ENCODE measurements around the gene MAEL. TPM values are rescaled to one million over a fixed set of nuclear protein-coding genes. Genes with fewer than 3 reads are reported as not detected.

The MAEL gene
- total RNA-seq, 1 donor from 2014 or later: 0.11 TPM

GRCh38 chr1:167068761-167069160, 79.7 kb downstream of the MAEL start:
- H3K36me3 Mint-ChIP-seq (ENCODE audit: low read depth, unreplicated experiment): no peaks in the 10 kb centered on the region
- H3K4me3 Mint-ChIP-seq (ENCODE audit: unreplicated experiment): no peak overlapping the region

GRCh38 chr1:167071286-167071685, 82.2 kb downstream of the MAEL start:
- FAIRE-seq (no peak), DNase-seq (ENCODE audit: low read depth) (no peak)
- H3K79me2 ChIP-seq (ENCODE audit: insufficient read depth, low read length): no peaks in the 10 kb centered on the region
- H3K27ac Mint-ChIP-seq (ENCODE audit: unreplicated experiment): no peak overlapping the region
- H3K27me3 Mint-ChIP-seq (ENCODE audit: low read depth, unreplicated experiment): peaks cover 13% of the 10 kb centered on the region
- H3K27ac ChIP-seq (ENCODE audit: low read depth, low read length): no peak overlapping the region
- peaks cover 3% of the 10 kb centered on the region for H3K4me1 Mint-ChIP-seq (ENCODE audit: low read depth, unreplicated experiment)
- no peaks in the 10 kb centered on the region for H4K20me1 ChIP-seq (ENCODE audit: insufficient read depth, low read length)
- H3K4me1 ChIP-seq (ENCODE audit: insufficient read depth, low read length): no peaks in the 10 kb centered on the region
- peaks cover 6% of the 10 kb centered on the region for H3K27me3 ChIP-seq (ENCODE audit: insufficient read depth, low read length)
- no peak overlapping the region for H3K4me2 ChIP-seq (ENCODE audit: low read length)
- no peak overlapping the region for H3K4me3 Mint-ChIP-seq (ENCODE audit: unreplicated experiment)
- H3K9me3 ChIP-seq (ENCODE audit: insufficient read depth, low read depth, low read length): no peaks in the 10 kb centered on the region
- H3K36me3 ChIP-seq (ENCODE audit: insufficient read depth, low read length): no peaks in the 10 kb centered on the region
- H3K9me3 Mint-ChIP-seq (ENCODE audit: unreplicated experiment): peaks cover 2% of the 10 kb centered on the region
- no peak overlapping the region for H3K4me3 ChIP-seq (ENCODE audit: insufficient read depth, low read depth, low read length)
- TF ChIP-seq CTCF (IDR thresholded peaks at IDR 0.05; ENCODE audit: insufficient read depth, low read depth, low read length) (no peak), EZH2 (IDR thresholded peaks at IDR 0.05; ENCODE audit: insufficient read depth, low read length) (no peak)
- no peaks in the 10 kb centered on the region for H3K36me3 Mint-ChIP-seq (ENCODE audit: low read depth, unreplicated experiment)
- no peak overlapping the region for H2AFZ ChIP-seq (ENCODE audit: low read depth, low read length)
- H3K9ac ChIP-seq (ENCODE audit: low read length): no peak overlapping the region

More at GRCh38 chr1:167068761-167069160, 79.7 kb downstream of the MAEL start:
- peaks cover 21% of the 10 kb centered on the region for H3K27me3 Mint-ChIP-seq (ENCODE audit: low read depth, unreplicated experiment)
- H3K36me3 ChIP-seq (ENCODE audit: insufficient read depth, low read length): no peaks in the 10 kb centered on the region
- no peak overlapping the region for H3K4me2 ChIP-seq (ENCODE audit: low read length)
- DNase-seq (ENCODE audit: low read depth) (no peak), FAIRE-seq (no peak)
- no peak overlapping the region for H3K9ac ChIP-seq (ENCODE audit: low read length)
- no peaks in the 10 kb centered on the region for H3K9me3 Mint-ChIP-seq (ENCODE audit: unreplicated experiment)
- no peak overlapping the region for H3K4me3 ChIP-seq (ENCODE audit: insufficient read depth, low read depth, low read length)
- H3K27me3 ChIP-seq (ENCODE audit: insufficient read depth, low read length): peaks cover 10% of the 10 kb centered on the region
- no peaks in the 10 kb centered on the region for H3K4me1 Mint-ChIP-seq (ENCODE audit: low read depth, unreplicated experiment)
- no peaks in the 10 kb centered on the region for H4K20me1 ChIP-seq (ENCODE audit: insufficient read depth, low read length)
- H2AFZ ChIP-seq (ENCODE audit: low read depth, low read length): no peak overlapping the region
- TF ChIP-seq CTCF (IDR thresholded peaks at IDR 0.05; ENCODE audit: insufficient read depth, low read depth, low read length): no peak
- TF ChIP-seq EZH2 (IDR thresholded peaks at IDR 0.05; ENCODE audit: insufficient read depth, low read length): no peak
- no peak overlapping the region for H3K27ac ChIP-seq (ENCODE audit: low read depth, low read length)
- no peaks in the 10 kb centered on the region for H3K9me3 ChIP-seq (ENCODE audit: insufficient read depth, low read depth, low read length)
- H3K27ac Mint-ChIP-seq (ENCODE audit: unreplicated experiment): no peak overlapping the region
- H3K4me1 ChIP-seq (ENCODE audit: insufficient read depth, low read length): no peaks in the 10 kb centered on the region
- H3K79me2 ChIP-seq (ENCODE audit: insufficient read depth, low read length): no peaks in the 10 kb centered on the region

Other genes with a start within 250 kb of the MAEL start
- gene POGK, start 149.8 kb upstream of the MAEL start, total RNA-seq: 41.6 and 44.2 TPM in 2 replicates
- 9.3 and 9.9 TPM in 2 replicates for gene TADA1, start 113.0 kb upstream of the MAEL start, total RNA-seq
- gene ILDR2, start 13.7 kb upstream of the MAEL start, total RNA-seq: 7.8 and 9.3 TPM in 2 replicates
- 0.99 and 1.2 TPM in 2 replicates for gene GPA33, start 101.1 kb downstream of the MAEL start, total RNA-seq
- gene STYXL2, start 104.8 kb downstream of the MAEL start, total RNA-seq: 0.82 and 0.99 TPM in 2 replicates
- gene POU2F1, start 231.6 kb downstream of the MAEL start, total RNA-seq: 21.5 and 21.7 TPM in 2 replicates

All from astrocyte (in vitro differentiated cells and primary cell).